Activated CD4-positive, CD25-positive, alpha-beta regulatory T cell treated with anti-CD3 and anti-CD28 coated beads, Interleukin-2, amount 50 U/mL, for 72 hours (primary cell): ENCODE results near the gene KIF21A.

Experiments used
- DNase-seq: peaks from one replicate; pipeline ENCODE4 v3.0.0; 2021

Gene KIF21A

DNA sequence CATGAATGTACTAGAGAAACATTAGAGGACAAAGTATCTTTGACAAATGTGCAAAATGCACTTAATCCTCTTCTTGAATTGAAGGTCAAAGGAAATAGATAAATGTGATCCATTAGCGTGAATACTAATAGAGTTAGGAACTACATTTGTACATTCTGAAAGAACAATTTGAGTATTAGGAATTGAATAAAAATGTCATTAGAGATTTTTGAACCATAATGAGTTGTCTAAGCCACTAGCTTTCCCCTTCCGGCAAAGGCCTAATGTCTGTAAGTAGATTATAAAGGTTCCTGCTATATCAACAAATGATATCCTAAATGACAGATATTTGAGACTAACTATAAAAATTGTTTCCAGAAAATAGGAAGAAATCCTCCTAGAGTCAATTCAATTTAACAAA, 59.8 kb downstream of the KIF21A start:
- DNase-seq, result no peak

DNA sequence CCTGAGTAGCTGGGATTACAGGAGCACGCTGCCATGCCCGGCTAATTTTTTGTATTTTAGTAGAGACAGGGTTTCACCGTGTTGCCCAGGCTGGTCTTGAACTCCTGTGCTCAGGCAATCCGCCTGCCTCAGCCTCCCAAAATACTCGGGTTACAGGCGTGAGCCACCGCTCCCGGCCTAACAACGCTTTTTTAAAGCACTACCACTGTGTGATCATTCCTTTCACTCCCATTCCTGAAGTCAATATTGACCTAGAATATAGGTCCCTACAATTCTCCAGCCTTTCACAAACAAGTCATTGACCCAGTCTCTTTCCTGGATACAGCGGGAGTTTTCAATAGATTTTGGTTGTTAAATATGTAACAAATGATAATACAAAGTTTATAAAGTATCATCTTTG, 62.8 kb downstream of the KIF21A start:
- DNase-seq, result no peak

DNA sequence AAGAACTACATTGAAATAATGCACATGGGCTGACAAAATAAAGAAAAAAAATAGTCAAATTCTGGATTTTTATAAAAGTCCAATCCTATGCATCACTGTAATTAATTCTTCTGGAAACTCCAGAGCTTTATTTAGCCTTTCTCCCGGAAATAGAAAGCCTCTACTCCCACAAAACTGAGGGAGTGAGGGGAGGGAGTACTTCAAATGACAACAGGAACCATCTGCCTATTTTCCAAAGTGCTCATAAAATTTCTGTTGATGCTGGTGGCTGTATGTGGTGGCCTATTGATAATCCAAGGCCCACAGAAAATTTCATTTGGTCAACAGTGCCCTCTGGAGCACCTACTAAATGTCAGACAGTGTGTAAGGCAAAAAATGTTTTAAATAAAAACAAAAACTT, 64.6 kb downstream of the KIF21A start:
- no peak for DNase-seq

DNA sequence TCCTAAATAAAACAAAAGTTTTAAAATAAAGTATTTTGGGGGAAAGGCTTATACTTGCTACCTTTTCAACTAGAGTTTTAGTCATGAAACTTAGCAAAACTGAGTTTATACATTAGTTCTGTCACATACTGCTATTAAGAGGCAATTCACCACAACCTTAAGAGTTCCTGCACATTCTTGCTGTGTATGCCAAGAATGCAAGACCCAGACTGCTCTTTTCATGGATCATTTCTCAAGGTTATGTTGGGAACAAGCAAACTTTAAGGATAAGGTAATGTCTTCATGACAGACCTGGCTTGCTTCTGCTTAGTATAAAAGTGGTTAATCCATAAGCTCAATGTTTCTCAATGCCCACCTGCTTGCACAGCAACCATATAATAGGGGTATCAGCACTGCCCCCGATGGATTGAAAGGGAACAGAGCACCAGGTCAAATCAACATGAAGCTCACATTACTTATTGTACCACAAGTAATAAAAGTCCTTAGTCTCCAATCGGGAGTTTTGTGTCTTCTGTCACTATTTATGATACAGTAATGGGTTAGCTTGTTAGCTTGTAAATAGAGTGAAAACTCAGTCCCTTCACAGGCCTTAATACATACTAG, 67.6 kb downstream of the KIF21A start:
- no peak for DNase-seq

DNA sequence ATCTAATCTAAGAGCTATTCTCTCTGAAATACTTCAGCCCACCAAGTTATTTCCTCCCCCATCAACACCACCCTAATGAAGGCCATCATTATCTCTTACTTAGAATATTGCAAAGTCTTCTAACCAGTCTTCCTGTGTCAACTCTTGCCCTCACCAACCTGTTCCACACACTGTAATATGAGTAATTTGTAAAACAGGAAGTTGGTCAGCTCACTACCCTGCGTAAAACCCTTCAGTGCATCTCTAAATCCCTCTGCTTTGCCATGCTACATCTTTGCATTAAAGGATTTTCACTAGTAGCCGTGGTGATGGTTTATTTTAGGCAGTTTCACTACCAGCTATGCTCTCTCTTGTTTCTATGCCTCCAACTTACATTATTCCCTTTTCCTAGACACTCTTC, 70.0 kb downstream of the KIF21A start:
- DNase-seq, result no peak

DNA sequence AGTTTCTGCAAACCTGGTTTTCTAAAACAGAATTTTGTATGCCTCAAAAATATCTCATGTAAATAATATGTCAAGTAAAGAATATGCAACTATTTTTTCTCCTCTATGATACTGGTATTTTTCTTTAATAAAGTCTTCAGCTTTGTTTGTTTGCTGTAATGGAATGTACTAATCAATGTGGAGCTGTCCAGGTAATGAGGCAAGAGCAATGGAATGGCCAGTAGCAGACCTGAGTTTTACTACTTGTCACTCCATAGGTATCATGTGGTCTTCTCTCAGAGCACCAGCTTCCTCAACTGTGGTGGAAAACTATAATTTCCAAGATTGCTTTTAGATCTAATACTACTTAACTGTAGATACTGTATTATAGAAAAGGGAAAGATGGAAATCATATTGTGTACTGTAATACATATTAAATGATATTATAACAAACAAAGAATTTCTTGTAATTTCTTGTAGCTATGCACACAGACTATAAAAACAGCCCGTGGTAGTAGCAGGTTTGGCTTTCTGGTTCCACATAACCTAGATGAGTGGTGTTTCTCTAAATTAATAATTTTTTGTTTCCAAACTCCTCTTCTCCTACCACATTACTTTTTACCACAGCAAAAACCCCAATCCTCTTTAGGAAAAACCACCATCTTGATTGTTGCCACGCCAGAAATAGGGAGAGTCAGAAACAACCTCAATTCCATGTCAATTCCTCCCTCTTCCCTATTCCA, 70.6 kb downstream of the KIF21A start:
- DNase-seq, result no peak

DNA sequence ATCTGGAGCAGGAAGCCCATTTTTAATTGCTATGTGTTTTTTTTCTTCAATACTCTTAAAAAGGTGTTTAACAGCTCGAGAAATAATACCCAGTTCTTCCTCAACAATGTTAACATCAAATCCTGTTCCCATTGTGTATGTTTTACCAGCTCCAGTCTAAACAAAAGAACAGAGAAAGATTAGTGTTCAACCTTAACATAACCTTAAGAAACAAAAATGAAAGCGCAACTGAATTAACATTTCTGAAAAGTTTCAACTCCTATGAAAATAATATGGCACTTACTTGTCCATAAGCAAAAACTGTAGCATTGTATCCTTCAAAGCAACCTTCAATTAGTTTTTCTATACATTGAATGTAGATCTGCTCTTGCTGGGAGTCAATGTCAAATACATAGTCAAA, 73.2 kb downstream of the KIF21A start:
- no peak for DNase-seq

DNA sequence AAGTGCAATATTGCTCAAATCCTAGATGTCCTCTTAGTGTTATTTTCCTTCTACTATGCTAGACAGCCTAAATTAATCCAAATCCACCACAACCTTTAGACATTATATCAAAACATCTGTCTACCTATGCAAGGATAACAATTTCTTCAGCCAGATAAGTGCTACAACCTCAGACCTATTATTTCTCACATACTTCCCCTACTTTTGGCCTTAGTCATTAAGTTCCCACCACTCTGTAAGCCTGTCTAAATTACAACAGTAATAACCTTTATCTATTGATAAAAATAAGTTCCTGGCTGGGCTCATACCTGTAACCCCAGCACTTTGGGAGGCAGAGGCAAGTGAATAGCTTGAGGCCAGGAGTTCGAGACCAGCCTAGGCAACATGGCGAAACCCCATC, 74.0 kb downstream of the KIF21A start:
- no peak for DNase-seq

DNA sequence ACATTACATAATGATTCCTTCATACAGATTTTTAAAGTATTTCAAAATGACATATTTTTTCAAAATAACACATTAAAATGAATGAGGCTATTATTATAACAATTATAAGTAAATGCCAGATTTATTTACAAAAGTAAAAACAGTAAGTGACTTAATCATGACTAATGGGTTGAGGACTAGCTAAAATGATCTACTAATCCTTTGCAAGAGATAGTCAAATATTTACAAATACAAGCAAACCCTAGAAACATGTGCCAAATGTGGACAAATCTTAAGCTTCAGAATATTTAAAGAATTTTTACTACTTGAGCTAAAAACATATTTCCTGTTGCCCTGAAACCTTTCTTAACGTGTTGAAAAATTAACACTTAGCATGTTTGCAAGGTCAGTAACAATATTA, 74.8 kb downstream of the KIF21A start:
- no peak for DNase-seq

DNA sequence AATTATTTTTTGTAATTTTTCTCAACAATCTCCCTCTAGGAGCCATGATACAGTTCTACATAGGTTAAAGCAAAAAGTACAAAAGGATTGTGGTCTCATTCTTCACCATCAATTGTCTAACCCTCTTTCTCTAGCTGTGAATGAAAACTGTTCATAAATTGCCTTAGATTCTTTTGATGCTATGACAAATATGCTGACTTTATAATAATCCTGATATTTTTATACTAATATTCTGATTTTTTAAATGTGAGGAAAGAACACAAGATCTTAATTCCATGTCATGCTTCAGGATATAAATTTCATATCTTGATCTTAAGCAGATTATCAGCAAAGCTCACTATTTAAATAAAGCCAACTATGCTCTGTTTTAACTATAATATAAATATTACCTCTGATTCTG, 75.4 kb downstream of the KIF21A start:
- DNase-seq, result no peak

DNA sequence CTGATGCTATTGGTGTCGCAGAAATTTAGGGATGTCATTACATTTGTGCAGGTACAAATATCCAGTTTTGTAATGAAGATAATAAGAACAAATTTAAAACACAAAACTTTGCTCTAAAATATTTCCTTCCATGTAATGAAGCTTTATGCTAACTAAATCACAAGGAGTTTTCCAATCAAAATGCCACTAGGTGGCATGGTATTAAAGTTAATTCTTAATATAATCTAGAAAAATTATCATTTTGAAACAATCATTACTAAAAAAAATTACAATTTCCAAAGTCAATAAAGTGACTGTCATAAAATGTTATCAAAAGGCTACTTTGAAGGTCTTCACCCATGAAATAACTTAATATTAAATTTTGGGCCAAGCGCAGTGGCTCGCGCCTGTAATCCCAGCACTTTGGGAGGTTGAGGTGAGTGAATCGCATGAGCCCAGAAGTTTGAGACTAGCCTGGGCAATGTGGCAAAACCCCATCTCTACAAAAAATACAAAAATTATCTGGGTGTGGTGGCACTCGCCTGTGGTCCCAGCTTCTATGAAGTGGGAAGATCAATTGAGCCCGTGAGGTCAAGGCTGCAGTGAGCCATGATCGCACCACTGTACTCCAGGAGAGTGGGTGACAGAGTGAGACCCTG, 77.4 kb downstream of the KIF21A start:
- no peak for DNase-seq

DNA sequence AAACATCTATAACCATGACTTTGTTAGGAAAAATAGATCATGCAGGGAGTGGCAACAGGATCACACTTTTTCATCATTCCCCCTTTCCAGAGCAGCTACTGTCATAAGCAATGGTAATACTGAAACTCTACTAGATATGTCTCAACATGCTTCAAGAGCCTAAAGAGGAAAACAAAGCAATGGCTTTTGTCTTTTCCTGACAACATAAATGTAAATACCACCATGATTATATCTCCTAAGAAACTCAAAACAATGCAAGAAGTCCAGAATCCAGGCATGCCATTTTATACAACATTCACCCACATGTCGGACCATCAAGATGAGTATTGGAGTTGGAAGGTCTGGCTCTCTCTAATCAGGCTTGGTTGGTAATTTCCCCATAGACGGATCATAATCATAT, 78.7 kb downstream of the KIF21A start:
- no peak for DNase-seq

DNA sequence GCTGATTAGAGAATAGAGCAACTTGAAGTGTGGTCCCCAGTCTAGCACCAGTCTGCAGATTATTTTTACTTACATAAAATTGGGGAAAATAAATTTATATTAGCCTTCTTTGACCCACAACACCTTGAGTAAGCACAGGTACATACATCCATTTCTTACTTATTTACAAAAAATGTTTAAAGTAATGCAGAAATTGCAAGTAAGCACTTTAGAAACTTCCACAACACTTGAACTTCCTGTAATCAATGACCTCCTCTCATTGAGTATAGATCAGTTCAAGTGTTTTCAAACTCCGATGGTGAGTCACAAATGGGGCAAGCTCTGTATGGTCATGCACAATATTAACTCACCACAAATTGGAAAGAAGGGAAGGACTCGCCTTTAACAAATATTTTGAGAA, 83.3 kb downstream of the KIF21A start:
- no peak for DNase-seq

DNA sequence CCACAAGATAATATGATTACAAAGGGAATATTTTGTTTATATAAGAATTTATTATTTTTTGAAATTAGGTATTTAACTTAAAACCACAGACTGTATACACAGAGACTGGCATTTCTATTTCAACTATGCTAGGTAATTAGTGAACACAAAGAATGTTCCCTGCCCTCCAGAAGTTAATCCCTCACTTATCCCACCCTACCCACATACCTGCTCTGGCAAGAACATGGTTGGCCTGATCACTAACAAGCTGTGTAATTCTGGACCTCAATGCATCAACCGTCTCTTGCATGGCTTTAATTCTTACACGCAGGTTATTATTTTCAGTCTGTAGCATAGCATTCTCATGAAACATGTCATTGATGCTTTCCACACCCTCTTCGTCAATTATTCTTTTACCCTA, 85.9 kb downstream of the KIF21A start:
- DNase-seq, result no peak

DNA sequence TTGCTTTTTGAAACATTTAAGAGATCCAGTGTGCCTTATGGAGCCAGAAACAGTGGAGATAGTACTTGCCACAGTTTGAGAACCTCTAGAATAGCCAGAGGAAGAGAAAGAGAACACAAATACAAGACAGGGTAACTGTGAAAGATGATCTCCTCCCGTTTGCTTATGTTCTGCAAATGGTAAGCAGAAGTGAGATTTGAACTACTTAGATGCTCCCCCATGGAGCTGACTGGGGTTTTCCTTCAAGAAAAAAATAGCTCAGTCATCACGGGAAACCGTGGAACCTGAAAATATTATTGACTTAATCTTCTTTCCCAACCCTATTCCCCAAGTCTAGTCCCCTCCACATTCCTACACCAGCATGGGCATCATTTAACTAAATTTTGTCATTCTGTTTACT, 87.1 kb downstream of the KIF21A start:
- DNase-seq, result no peak

DNA sequence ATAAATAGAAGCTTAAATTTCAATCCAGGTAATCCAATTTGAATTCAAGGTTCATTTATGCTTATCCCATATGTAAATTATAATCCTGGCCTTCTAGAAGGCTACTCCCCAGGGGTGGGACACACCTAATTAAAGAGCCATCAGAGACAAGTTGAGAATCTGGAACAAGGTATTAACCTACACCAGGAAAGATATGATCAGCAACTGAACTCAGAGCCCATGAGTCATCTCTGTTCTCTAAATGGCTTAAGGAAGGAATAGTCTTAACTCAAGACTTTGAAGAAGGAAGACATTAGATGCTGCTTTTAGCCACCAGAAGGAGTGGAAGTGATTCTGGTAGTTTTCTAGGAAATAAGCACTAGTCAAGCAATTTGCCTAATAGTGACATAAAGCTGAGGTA, 88.0 kb downstream of the KIF21A start:
- DNase-seq, result no peak

DNA sequence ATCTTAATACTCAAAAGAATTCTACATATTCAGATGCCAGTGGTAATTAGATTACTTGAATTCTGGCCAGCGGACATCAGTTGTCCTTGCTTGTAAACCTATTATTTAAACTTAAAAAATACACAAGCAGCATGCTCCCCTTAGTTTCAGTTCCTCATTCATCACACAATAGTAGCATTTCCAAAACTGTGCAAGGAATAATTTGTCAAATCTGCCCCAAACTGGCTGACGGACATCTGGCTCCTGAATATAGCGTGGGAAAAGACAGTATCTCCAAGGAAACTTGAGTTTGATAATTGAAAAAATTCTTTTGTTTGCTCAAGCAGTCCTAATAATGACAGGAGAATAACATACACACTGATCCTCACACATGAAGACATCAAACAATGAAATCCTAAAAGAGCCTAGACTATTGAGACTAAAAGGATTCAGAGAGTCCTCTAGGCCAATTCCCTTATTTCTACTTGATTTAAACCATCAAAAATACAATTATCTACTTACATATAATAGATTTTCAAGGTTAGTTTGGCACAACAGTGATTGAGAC, 90.4 kb downstream of the KIF21A start:
- DNase-seq, result no peak

DNA sequence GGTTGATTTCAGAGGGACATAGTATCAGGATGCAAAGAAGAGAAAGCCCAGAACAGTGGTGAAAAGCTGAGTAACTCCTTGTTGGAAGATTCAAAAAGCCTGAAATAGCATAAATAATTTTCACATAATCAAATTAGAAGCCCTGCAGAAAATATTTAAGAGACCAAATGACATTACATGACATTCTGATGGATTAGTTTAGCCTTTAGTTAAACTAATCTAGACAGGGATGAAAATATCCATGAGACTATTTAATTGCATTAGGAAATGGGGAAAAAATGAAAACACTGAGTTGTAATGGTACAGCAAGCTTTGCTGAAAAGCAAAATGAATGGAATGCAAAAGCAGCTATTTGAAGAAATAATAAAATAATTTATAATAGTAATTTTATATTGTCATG, 91.8 kb downstream of the KIF21A start:
- no peak for DNase-seq

DNA sequence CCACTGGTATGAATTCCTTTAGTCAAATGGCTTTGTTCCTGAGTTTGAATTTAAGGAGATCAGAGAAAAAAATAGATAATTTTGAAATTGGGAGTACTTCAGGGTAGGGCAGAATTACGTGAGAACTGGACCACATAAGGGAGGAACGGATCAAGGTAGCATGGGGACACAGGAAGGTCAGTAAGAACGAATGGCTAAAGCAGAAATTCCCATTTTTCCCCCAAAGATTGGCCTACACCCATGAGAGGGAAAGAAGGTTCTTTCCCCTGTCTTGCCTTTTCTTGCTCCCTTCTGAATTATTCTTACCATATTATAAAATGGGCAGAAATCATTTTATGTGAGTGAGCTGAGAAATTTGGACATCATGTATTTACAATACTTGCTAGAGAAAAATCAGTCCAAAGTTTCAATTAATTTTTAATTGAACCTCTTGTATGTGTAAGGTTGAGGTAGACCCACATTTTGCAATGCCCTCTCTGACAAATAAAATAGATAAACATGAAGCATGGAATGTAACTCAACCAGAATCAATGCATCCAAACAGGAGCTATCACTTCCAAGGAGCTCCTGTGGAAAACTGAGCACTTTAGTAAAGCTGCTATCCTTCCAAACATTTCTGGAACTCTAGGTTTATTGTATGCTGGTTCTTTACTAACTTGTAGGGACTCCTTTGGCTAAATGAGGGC, 93.8 kb downstream of the KIF21A start:
- DNase-seq, result no peak

DNA sequence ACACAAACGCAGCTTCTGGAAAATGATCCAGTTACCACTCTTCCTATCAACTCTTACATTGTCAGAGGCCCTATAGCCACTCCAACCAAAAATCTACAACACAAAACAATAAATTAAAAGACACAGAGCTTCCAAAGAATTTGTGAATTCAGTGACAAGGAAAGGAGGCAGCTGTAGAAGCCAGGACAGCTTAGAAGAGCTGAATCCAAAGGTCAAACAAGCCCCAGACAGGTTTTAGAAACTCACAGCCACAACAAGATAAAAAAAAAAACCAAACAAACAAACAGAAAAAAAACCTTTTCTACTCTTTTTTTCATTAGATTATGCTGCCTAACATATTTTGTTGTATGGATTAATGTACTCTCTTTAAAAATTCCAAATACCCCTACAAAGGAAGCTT, 94.4 kb downstream of the KIF21A start:
- DNase-seq, result no peak

DNA sequence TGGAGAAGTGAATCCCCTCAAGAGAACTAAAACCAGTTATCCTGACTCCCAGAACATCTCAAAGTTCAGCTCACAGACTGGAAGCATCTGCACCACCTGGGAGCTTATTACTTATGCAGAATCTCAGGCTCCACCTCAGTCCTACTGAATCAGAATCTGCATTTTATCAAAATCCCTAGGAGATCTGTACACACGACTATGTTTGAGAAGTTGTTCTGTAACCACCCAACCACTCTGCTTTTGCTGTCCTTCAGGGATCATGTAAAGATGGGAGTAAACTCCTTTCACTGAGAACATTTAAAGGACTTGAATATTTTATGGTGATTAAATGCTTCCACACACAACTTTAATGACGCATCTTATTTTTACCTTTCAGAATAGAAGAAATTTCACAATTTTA, 98.0 kb downstream of the KIF21A start:
- no peak for DNase-seq

DNA sequence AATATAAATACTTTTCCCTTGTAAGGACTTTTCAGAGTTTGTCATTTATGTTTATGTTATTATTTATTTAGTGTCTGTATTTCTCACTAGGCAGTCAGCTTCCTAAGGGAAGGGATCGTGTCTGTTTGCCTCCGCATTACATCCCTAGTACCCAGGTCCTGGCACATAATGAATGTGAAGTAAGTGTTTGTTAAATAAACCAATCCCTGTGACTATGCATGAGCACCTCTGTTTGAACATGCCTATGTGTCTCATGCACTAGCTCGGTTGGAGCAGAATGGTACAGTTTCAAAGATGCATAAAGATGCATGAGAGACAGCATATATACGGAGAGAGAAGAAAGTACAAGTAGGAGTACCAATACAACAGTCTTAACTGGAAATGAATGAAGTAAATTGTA, 99.3 kb downstream of the KIF21A start:
- DNase-seq, result no peak

DNA sequence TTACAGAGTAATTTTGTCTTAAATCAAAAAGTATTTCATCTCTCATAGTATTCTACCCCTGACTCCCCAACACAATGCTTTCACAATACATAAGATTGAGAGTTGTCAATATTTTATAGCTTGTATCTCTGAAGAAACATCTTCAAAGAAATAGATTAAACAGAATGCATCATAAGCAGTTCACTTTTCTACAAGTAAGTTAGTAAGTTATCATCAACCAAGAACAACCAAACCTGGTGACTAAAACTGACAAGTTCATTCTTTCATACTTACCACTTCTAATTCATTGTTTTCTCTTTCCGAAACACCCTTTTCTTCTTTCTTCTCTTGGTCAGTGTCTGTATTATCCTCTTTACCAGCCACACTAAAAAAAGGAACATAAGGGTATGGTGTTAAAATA, 101.2 kb downstream of the KIF21A start:
- DNase-seq, result no peak

DNA sequence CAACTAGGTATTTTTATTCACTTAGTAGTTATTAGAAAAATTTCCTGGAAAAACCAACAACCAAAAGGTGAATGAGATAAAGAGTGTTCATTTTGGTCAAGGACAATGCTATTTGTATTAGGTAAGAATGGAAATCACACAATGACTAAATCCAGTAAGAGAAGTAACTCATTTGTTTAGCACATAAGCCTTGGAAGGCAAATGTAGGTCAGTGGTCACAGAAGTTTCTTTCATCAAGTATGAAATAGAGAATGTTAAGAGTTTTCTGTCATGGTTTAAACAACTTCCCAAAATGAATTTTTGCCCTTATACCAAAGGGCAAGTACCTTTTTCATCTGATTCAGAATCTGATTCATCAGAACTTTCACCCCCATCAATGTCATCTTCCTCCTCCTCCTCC, 101.7 kb downstream of the KIF21A start:
- DNase-seq, result no peak
